Ovary (tissue), 9 donors: ENCODE results near the gene RBBP5. TPM values are rescaled to one million over a fixed set of nuclear protein-coding genes. Genes with fewer than 3 reads are reported as not detected.

ENCODE experiments used
- DNase-seq, 5 donors: peaks; one replicate each; pipeline ENCODE4 v3.0.0-alpha.2; 2019 to 2020
- H3K27ac ChIP-seq, 2 donors: fragments of 200-600 bp; one replicate each; pipeline versions ENCODE4 v1.5.1 to v1.8.0; 2019 to 2022
- H3K27me3 ChIP-seq: fragments of 200-600 bp; one replicate; pipeline ENCODE4 v1.8.0; 2022
- H3K36me3 ChIP-seq: fragments of 200-600 bp; sonication (generic); one replicate; pipeline ENCODE4 v1.5.1; 2019
- H3K4me1 ChIP-seq: one replicate; pipeline ENCODE4 v1.8.1; 2013; ENCODE audit warnings: mild to moderate bottlenecking, moderate library complexity; ENCODE audit not compliant: insufficient read depth
- H3K4me3 ChIP-seq: fragments of 200-600 bp; sonication (generic); one replicate; pipeline ENCODE4 v1.5.1; 2017
- H3K9me3 ChIP-seq, 2 donors: fragments of 200-600 bp in 1 of 2; sonication (generic) in 1 of 2; one replicate each; pipeline versions ENCODE4 v1.5.1 to v1.8.1; 2013 to 2019; ENCODE audit warnings: mild to moderate bottlenecking in 1 of 2, moderate library complexity in 1 of 2
- CTCF ChIP-seq, 3 donors: fragments of 450-650 bp in 2 of 3; fragments of 200-600 bp in 1 of 3; IDR thresholded peaks; one replicate each; pipeline versions ENCODE4 v1.5.1 to v1.8.0; 2016 to 2022; ENCODE audit warnings: antibody characterized with exemption in 3 of 3, mild to moderate bottlenecking in 1 of 3
- EP300 ChIP-seq: sonication (generic); formaldehyde crosslinking; IDR thresholded peaks from one replicate; pipeline ENCODE4 v1.6.1; 2017; ENCODE audit warnings: antibody characterized with exemption
- POLR2A ChIP-seq: fragments of 450-650 bp; IDR thresholded peaks from one replicate; pipeline ENCODE4 v1.6.1; 2017; ENCODE audit warnings: antibody characterized with exemption, mild to moderate bottlenecking, moderate library complexity
- WGBS, 3 donors: extraction: QIAGEN DNeasy Blood & Tissue Kit in 1 of 3; methylation state at CpG; one replicate each; pipeline versions ENCODE4 v1.1.5 to v1.1.7; 2013 to 2017; 5-methylcytosine and 5-hydroxymethylcytosine counted together
- intact Hi-C, 4 donors: fragments of 100-400 bp; cut with DNase I; formaldehyde crosslinking; loops; one replicate each; pipeline versions ENCODE4 v1.11.0 to v1.15.1; 2022 to 2023
- polyA plus RNA-seq, 2 donors: library from polyadenylated mRNA; stranded (reverse); fragments of 200-250 nt in 1 of 2; fragments of 350-450 nt in 1 of 2; fragmentation: Illumina TruSeq in 1 of 2; extraction: RNeasy Lipid Tissue Mini Kit (QIAGEN cat#74804) in 1 of 2; gene quantifications; one replicate each; pipeline ENCODE4 v1.2.3, GENCODE V29; 2013 to 2014
- total RNA-seq, 7 donors: library from RNA; depleted of rRNA in 2 of 7; stranded (reverse); fragments of >200 nt in 2 of 7; fragmentation: NEBNext Ultra II Directional in 3 of 7; extraction: Animal tissue kit (Norgen Biotek cat#: 25700) in 3 of 7; gene quantifications; one replicate each; pipeline versions ENCODE4 v1.1.0 to v1.2.4, GENCODE V29; 2016 to 2023
- donor health status: DM: no; HTN: no; CAD: no; lungs with moderate emphysema.
- donor health status: DM: no; HTN: no; CAD: no.
- donor health status: Bipolar disorder and iron deficiency.
- donor health status: DM: yes; HTN: yes; CAD: no.
- donor health status: DM: no; HTN: no; CAD: no.
- donor health status: DM: yes; HTN: yes; CAD: no.

Gene RBBP5
- total and polyA plus RNA-seq, 9 donors: 6.8 to 19.1 (median 15.1) TPM

GRCh38 chr1:205088341-205088740, 33.4 kb downstream of the RBBP5 start:
- Histone ChIP-seq H3K27ac (no peak overlapping the region), H3K27me3 (no peaks in the 10 kb centered on the region), H3K4me3 (no peak overlapping the region), H3K4me1 (no peaks in the 10 kb centered on the region), H3K36me3 (no peaks in the 10 kb centered on the region), H3K9me3 (no peaks in the 10 kb centered on the region)
- intact Hi-C loops: no loop called here
- 82 to 88% (median 88%) methylated on average over 3 of the region's 3 CpGs for WGBS, 3 donors
- no peak for DNase-seq
- TF ChIP-seq EP300 (no peak), POLR2A (no peak), CTCF (IDR thresholded peaks at IDR 0.05) (no peak)

GRCh38 chr1:205084360-205084759, 37.4 kb downstream of the RBBP5 start, which contains the start of gene TMEM81:
Gene TMEM81 (minus strand): TSS chr1:205084460. CDS start chr1:205084320, 140 bp downstream.
- H3K27me3 ChIP-seq: no peaks in the 10 kb centered on the region
- H3K36me3 ChIP-seq: no peaks in the 10 kb centered on the region
- no peaks in the 10 kb centered on the region for H3K4me1 ChIP-seq
- H3K4me3 ChIP-seq: no peak within 1 kb of the TSS
- H3K9me3 ChIP-seq: no peaks in the 10 kb centered on the region
- DNase-seq: no peak
- H3K27ac ChIP-seq: no peak within 1 kb of the TSS
- WGBS, 3 donors: 90 to 96% (median 94%) methylated on average over 2 of the region's 2 CpGs
- intact Hi-C loops: no loop called here
- TF ChIP-seq EP300: no peak
- no peak for TF ChIP-seq POLR2A
- no peak for TF ChIP-seq CTCF (IDR thresholded peaks at IDR 0.05)

- no peaks in the 10 kb centered on the region for H3K9me3 ChIP-seq
These were observed 39.3 kb downstream of the RBBP5 start for GRCh38 chr1:205082431-205082830.

GRCh38 chr1:205077934-205078311, 43.9 kb downstream of the RBBP5 start:
- H3K36me3 ChIP-seq: no peaks in the 10 kb centered on the region
- H3K4me1 ChIP-seq: no peaks in the 10 kb centered on the region

More at GRCh38 chr1:205082431-205082830, 39.3 kb downstream of the RBBP5 start:
- DNase-seq: no peak
- H3K36me3 ChIP-seq: no peaks in the 10 kb centered on the region
- H3K4me3 ChIP-seq: no peak overlapping the region
- H3K27ac ChIP-seq: no peak overlapping the region
- TF ChIP-seq CTCF (IDR thresholded peaks at IDR 0.05) (no peak), EP300 (no peak), POLR2A (no peak)
- no peaks in the 10 kb centered on the region for H3K27me3 ChIP-seq
- 89 to 96% (median 91%) methylated on average over 4 of the region's 4 CpGs for WGBS, 3 donors
- intact Hi-C loops: no loop called here
- no peaks in the 10 kb centered on the region for H3K4me1 ChIP-seq

More at GRCh38 chr1:205077934-205078311, 43.9 kb downstream of the RBBP5 start:
- Histone ChIP-seq H3K4me3 (no peak overlapping the region), H3K27me3 (no peaks in the 10 kb centered on the region), H3K9me3 (no peaks in the 10 kb centered on the region), H3K27ac (no peak overlapping the region)
- WGBS, 3 donors: 56 to 79% (median 64%) methylated on average over 1 of the region's 1 CpG
- no peak for TF ChIP-seq POLR2A
- no peak for TF ChIP-seq CTCF (IDR thresholded peaks at IDR 0.05)
- no peak for TF ChIP-seq EP300
- no peak for DNase-seq
- intact Hi-C loops: no loop called here
